IPS-NIHi7 (cell line): Measurements from ENCODE around the gene RITA1.
"Not testable (repeated sequence)": the region's sequence is repeated elsewhere in the genome, so short reads cannot be mapped to it uniquely, and the experiment has no call there.

Experiments
- DNase-seq: peaks from one replicate; pipeline ENCODE4 v3.0.0; 2012; ENCODE audit warnings: mixed read lengths; ENCODE audit errors: extremely low spot score

RITA1 gene

GRCh38 chr12:113185180-113186032 is at the start of gene RITA1, which contains the start of gene DDX54:
TSS of gene RITA1 (plus strand) at chr12:113185721. CDS start at chr12:113186747, 1,026 bp downstream.
TSS of gene DDX54 (minus strand) at chr12:113185478. CDS start at chr12:113185451, 27 bp downstream.
- DNase-seq, result peak; percentile 79

GRCh38 chr12:113136128-113136989 is 49.2 kb upstream of the RITA1 start:
- DNase-seq, result peak; percentile 43

GRCh38 chr12:113136990-113137511 is 48.5 kb upstream of the RITA1 start:
- DNase-seq, result no peak

- DNase-seq, result no peak
These were observed 47.4 kb upstream of the RITA1 start for GRCh38 chr12:113137861-113138783.

GRCh38 chr12:113138826-113139225 is 46.7 kb upstream of the RITA1 start:
- no peak for DNase-seq

GRCh38 chr12:113140706-113141105 is 44.8 kb upstream of the RITA1 start:
- DNase-seq, result no peak

GRCh38 chr12:113141716-113142115 is 43.8 kb upstream of the RITA1 start:
- DNase-seq, result not testable (repeated sequence)

GRCh38 chr12:113142173-113142885 is 43.2 kb upstream of the RITA1 start:
- no peak for DNase-seq

GRCh38 chr12:113142886-113143332 is 42.6 kb upstream of the RITA1 start:
- no peak for DNase-seq

- no peak for DNase-seq
These were observed 41.6 kb upstream of the RITA1 start for GRCh38 chr12:113143959-113144358.

GRCh38 chr12:113144806-113145205 is 40.7 kb upstream of the RITA1 start:
- DNase-seq, result no peak

- no peak for DNase-seq
These were observed 39.6 kb upstream of the RITA1 start for GRCh38 chr12:113145720-113146551.

GRCh38 chr12:113146999-113147398 is 38.5 kb upstream of the RITA1 start:
- DNase-seq, result no peak

GRCh38 chr12:113149361-113150150 is 36.0 kb upstream of the RITA1 start, which contains the start of gene CFAP73:
TSS of gene CFAP73 (plus strand) at chr12:113149724. CDS start at chr12:113149858, 134 bp downstream.
- DNase-seq, result peak; percentile 95

GRCh38 chr12:113151655-113152054 is 33.9 kb upstream of the RITA1 start:
- no peak for DNase-seq

- DNase-seq, result no peak
These were observed 33.2 kb upstream of the RITA1 start for GRCh38 chr12:113152196-113152834.

GRCh38 chr12:113152835-113153814 is 32.4 kb upstream of the RITA1 start:
- peak; percentile 83 for DNase-seq
